NT2/D1 (cell line): Measurements from ENCODE around the gene ATF7IP2.
A peak's percentile ranks its signal among the peaks of the same experiment; 100 is the strongest.
"Not testable (repeated sequence)": the region's sequence is repeated elsewhere in the genome, so short reads cannot be mapped to it uniquely, and the experiment has no call there.

Experiments used
- DNase-seq: peaks from one replicate; pipeline ENCODE4 v3.0.0-alpha.2; 2011; ENCODE audit warnings: low read depth, low spot score
- H3K27me3 ChIP-seq: 2 replicates; pipeline ENCODE4 v1.6.0; 2011; ENCODE audit warnings: mild to moderate bottlenecking; ENCODE audit not compliant: insufficient read length, insufficient read depth
- H3K36me3 ChIP-seq: 2 replicates; pipeline ENCODE4 v1.6.1; 2011; ENCODE audit warnings: mild to moderate bottlenecking, low read length, mixed read lengths; ENCODE audit not compliant: insufficient read depth, insufficient read length
- H3K4me1 ChIP-seq: 2 replicates; pipeline ENCODE4 v1.5.1; 2011; ENCODE audit not compliant: insufficient read depth, insufficient read length
- H3K4me3 ChIP-seq: 2 replicates; pipeline ENCODE4 v1.5.1; 2011; ENCODE audit warnings: low read depth; ENCODE audit not compliant: insufficient read length
- H3K9ac ChIP-seq: 2 replicates; pipeline ENCODE4 v1.6.0; 2011; ENCODE audit warnings: low read depth; ENCODE audit not compliant: insufficient read length
- H3K9me3 ChIP-seq: 2 replicates; pipeline ENCODE4 v1.5.1; 2011; ENCODE audit warnings: mild to moderate bottlenecking, low read length; ENCODE audit not compliant: insufficient read depth
- SUZ12 ChIP-seq: IDR thresholded peaks from 2 replicates; pipeline ENCODE4 v1.6.1; 2011; ENCODE audit not compliant: insufficient read length, insufficient read depth; ENCODE audit errors: extremely low read depth
- YY1 ChIP-seq: IDR thresholded peaks from 2 replicates; pipeline ENCODE4 v1.6.1; 2011; ENCODE audit not compliant: insufficient read length, insufficient read depth
- ZNF274 ChIP-seq: IDR thresholded peaks from 2 replicates; pipeline ENCODE4 v1.6.1; 2011; ENCODE audit warnings: mild to moderate bottlenecking, low read depth, low read length

ATF7IP2 gene

DNA sequence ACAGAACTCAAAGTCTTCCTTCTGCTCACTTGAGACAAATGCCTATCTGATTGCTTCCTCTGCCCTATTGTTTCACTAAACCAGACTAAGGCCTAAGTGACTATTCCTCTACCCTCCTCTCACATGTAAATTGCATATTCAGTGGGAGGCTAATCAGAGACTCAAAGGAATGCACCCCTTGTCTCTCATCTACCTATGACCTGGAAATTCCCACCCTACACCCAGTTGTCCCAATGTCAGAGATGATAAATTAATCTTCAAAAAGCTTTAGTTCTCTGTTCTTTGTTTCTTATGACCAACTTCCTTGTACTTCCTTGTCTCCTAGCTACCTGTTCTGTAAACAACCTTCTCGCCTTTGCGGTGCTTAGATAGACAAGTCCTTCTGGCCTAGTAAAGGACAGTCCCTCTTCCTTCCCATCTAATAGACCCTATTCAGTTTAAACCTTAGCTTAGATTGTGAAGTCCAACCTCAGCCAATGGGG is 118.6 kb downstream of the ATF7IP2 start:
- no peak overlapping the region for H3K4me3 ChIP-seq
- H3K9ac ChIP-seq: no peak overlapping the region
- H3K9me3 ChIP-seq: peaks cover 26% of the 10 kb centered on the region
- no peaks in the 10 kb centered on the region for H3K36me3 ChIP-seq
- peaks cover 2% of the 10 kb centered on the region for H3K4me1 ChIP-seq
- peak; percentile 72 for DNase-seq
- no peaks in the 10 kb centered on the region for H3K27me3 ChIP-seq
- no peak for TF ChIP-seq YY1
- no peak for TF ChIP-seq SUZ12
- TF ChIP-seq ZNF274: no peak

DNA sequence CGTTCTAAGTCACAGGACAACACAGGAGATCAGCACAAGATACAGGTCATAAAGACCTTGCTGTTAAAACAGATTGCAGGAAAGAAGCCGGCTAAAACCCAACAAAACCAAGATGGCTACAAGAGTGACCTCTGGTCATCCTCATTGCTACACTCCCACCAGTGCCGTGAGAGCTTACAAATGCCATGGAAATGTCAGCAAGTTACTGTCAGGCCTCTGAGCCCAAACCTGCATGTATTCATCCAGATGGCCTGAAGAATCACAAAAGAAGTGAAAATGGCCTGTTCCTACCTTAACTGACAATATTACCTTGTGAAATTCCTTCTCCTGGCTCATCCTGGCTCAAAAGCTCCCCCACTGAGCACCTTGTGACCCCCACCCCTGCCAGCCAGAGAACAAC is 119.4 kb downstream of the ATF7IP2 start:
- H3K4me1 ChIP-seq: not testable (repeated sequence)

DNA sequence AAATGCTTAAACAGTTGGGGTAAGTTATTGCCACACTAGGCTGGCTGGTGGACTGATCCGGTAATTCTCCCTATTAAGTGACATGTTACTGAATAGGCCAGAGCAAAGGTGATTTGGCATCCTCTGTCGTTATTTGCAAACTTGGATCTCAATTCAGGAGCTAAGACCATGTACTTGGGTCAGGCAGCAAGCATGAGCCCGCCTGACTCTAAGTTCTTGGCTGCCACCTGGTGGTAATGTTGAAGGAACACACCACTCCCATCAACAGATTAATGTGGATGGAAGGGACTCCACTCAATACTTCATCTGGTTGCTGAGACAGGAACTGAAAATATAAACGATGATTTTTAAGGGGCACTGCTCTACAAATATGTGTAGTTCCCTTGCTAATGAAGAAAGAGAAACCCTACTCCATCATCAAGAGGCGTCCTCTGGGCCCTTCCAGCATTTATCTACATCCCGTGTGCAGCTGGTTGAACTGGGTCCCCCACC is 123.7 kb downstream of the ATF7IP2 start:
- Histone ChIP-seq H3K4me1 (peaks cover 2% of the 10 kb centered on the region), H3K9me3 (peaks cover 11% of the 10 kb centered on the region), H3K27me3 (no peaks in the 10 kb centered on the region), H3K9ac (no peak overlapping the region), H3K4me3 (no peak overlapping the region), H3K36me3 (no peaks in the 10 kb centered on the region)
- DNase-seq: peak; percentile 83
- TF ChIP-seq YY1: no peak

More for the DNA sequence above, 119.4 kb downstream of the ATF7IP2 start:
- not testable (repeated sequence) for H3K4me3 ChIP-seq, H3K9ac ChIP-seq, H3K27me3 ChIP-seq, H3K36me3 ChIP-seq, DNase-seq
- peaks cover 21% of the 10 kb centered on the region for H3K9me3 ChIP-seq

DNA sequence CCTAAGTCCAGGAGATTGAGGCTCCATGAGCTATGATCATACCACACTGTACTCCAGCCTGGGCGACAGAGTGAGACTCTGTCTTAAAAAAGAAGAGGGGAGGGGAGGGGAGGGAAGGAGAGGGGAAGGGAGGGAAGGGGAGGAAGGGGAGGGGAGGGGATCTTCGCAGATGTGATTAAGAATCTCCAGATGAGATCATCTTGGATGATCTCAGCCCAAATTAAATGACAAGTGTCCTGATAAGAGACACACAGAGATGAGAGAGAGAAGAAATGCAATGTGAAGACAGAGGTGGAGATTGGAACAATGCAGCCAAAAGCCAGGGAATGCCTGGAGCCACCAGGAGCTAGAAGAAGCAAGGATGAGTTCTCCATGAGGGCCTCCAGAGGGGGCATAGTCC is 124.4 kb downstream of the ATF7IP2 start:
- TF ChIP-seq YY1: no peak
- TF ChIP-seq ZNF274: no peak
- no peak for TF ChIP-seq SUZ12
- Histone ChIP-seq H3K9ac (no peak overlapping the region), H3K9me3 (peaks cover 4% of the 10 kb centered on the region), H3K27me3 (no peaks in the 10 kb centered on the region), H3K4me3 (no peak overlapping the region), H3K4me1 (no peaks in the 10 kb centered on the region), H3K36me3 (no peaks in the 10 kb centered on the region)
- no peak for DNase-seq

DNA sequence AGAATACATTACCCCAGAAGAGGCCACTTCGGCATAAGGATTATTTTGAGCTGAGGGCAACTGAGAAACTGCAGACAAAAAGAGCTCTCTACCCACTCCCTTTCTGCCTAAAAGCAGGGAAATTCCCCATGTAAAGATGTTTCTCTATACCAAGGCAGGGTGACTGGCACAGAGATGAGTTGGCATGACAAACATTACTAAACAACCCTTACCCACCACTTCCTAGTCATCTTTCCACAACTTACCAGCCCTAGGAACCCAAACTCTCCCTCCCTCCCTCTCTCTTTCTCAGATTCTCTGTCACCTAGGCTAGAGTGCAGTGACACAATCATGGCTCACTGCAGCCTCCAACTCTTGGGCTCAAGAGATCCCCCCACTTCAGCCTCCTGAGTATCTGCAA is 126.0 kb downstream of the ATF7IP2 start:
- H3K9ac ChIP-seq: no peak overlapping the region
- H3K27me3 ChIP-seq: no peaks in the 10 kb centered on the region
- no peaks in the 10 kb centered on the region for H3K9me3 ChIP-seq
- H3K4me1 ChIP-seq: no peaks in the 10 kb centered on the region
- no peaks in the 10 kb centered on the region for H3K36me3 ChIP-seq
- H3K4me3 ChIP-seq: no peak overlapping the region
- DNase-seq: no peak
- TF ChIP-seq SUZ12: no peak
- no peak for TF ChIP-seq YY1
- no peak for TF ChIP-seq ZNF274

DNA sequence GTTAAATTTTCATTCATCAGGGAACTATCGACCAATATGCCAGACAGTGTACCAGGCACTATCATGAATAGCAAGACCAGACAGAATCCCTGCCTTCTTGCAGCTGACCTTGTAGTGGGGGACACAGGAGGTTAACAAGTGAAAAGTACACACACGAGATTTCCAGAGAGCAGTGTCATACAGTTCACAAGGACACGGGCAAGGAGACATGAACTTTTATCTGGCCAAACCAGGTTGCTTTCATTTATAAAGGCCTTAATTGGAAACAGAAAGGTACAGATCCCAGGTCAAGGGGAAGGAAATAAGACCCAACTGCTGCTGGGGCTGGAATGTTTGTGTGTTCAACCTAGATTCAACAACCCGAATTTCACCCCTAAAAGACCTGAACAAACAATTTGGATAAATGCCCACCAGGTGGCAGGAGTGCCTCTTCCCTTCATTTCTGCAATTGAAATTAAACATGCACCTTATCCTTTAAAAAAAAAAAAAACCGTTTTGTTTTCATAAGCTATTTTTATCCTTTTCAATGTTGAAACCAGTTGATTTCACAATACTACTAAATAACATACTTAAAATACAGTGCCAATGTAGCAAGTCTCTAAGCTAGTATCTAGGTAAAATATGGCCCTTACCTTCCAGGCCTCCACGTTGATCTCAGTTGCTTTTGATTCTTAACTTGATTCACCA is 128.7 kb downstream of the ATF7IP2 start:
- no peaks in the 10 kb centered on the region for H3K27me3 ChIP-seq
- no peaks in the 10 kb centered on the region for H3K9me3 ChIP-seq
- TF ChIP-seq ZNF274: no peak
- no peak for TF ChIP-seq YY1
- TF ChIP-seq SUZ12: no peak
- no peaks in the 10 kb centered on the region for H3K4me1 ChIP-seq
- peak; percentile 48 for DNase-seq
- no peak overlapping the region for H3K4me3 ChIP-seq
- H3K36me3 ChIP-seq: no peaks in the 10 kb centered on the region
- no peak overlapping the region for H3K9ac ChIP-seq

DNA sequence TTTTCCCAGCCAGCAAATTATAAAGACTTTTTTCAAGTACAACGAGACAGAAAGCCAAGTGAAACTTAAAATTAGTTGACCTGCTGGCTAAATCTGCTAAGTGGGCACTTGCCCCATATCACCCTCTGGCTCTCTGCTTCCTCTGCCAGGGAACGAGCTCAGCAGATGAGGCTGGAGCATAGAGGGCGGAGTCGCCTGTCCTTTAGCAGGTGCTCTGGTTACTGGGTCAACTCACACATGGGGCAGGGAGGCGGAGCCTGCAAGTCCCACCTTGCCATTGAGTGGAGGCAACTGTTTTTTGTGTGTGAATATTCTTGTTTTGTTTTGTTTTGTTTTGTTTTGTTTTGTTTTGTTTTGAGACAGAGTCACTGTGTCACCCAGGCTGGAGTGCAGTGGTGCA is 132.0 kb downstream of the ATF7IP2 start:
- H3K9me3 ChIP-seq: no peaks in the 10 kb centered on the region
- no peaks in the 10 kb centered on the region for H3K4me1 ChIP-seq
- no peak overlapping the region for H3K4me3 ChIP-seq
- no peaks in the 10 kb centered on the region for H3K27me3 ChIP-seq
- TF ChIP-seq YY1 (no peak), ZNF274 (no peak), SUZ12 (no peak)
- H3K9ac ChIP-seq: no peak overlapping the region
- H3K36me3 ChIP-seq: no peaks in the 10 kb centered on the region
- DNase-seq: no peak

DNA sequence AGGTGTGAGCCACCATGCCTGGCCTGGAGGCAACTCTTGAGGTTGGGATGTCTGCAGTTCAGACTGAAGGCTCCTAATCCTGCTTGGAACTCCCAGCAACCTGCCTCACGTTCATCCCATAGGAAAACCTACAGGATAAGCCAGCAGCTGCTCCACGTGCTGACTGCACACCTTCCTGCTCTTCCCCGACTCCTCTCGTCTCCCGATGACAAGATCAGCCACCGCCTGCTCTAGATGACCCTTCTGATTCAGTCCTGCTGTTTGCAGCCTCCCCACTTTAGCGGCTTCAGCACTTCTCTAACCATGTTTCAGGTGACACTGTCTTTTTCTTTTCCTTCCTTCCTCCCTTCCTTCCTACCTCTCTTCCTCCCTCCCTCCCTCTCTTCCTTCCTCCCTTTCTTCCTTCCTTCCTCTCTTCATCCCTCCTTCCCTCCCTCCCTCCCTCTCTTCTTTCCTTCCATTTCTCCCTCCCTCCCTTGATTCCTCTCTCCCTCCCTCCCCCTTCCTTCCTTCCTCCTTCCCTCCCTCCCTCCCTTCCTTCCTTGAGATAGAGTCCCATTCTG is 132.7 kb downstream of the ATF7IP2 start:
- H3K4me1 ChIP-seq: no peaks in the 10 kb centered on the region
- no peak for DNase-seq
- H3K9me3 ChIP-seq: no peaks in the 10 kb centered on the region
- TF ChIP-seq YY1: no peak
- TF ChIP-seq ZNF274: no peak
- no peak for TF ChIP-seq SUZ12
- H3K9ac ChIP-seq: no peak overlapping the region
- H3K27me3 ChIP-seq: no peaks in the 10 kb centered on the region
- no peaks in the 10 kb centered on the region for H3K36me3 ChIP-seq
- no peak overlapping the region for H3K4me3 ChIP-seq
